ENCODE results near the gene TIMP2.
A peak's percentile ranks its signal among the peaks of the same experiment; 100 is the strongest.

Gene TIMP2

DNA sequence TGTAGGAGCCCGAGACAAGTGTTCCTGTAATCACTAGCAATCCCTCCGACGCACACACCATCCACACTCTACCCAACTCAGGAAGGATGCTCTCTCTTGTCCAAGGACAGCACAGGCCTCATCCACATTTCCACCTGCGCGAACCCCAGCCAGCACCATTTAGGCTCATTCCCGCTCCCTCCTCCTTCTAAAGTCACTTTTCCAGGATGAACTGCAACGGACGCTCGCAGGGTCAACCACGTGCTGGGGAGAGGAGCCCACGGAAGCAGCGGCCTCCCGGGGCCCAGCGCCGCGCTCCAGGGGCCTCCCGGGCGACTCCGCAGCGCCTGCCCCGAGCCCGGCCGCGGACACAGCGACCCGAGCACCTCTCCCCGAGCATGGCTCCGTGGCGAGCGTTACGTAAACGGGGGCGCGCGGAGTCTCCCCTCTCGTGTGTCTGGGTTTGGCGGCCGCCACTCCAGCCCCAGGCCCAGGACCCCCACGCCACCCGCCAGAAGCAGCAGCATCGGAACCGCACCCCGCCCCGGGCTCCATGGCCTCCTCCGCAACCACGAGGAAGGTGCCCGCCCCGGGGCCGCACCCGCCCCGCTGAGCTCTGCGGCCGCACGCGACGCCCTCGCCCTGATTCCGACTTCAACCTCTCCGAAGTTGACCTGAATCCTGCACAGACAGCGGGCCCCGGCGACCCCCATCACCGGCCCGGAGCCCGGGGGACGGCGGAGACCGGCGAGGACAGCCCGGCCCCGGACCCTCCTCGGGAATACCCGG, 85.2 kb downstream of the TIMP2 start:
- peak; percentile 25 to 43 (median 37) for DNase-seq (ENCODE audit: low read depth in 3 of 3)

DNA sequence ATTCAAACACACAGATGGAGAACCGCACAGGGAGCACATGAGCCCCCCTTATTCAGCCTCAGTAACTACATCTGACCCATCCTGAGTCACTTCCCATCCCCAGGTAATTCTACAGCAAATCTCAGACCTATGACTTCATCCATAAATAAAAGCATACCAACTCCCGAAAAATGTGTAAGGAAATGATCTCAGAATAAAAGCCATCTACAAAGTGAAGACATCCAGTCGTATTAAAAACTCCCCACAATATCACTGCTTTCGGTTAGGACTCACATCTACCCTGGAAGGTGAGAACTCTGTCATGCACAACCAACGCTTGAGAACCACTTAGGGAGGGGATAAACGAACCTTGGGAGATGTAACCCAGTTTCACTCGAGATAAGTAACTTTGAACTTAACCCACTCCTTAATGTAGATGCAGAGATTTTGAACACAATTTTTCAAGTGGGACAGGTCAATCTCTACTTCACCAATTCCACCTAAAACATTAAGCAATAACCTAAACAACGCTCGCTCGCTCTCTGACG, 85.9 kb downstream of the TIMP2 start:
- DNase-seq (ENCODE audit: low read depth in 3 of 3): no peak

DNA sequence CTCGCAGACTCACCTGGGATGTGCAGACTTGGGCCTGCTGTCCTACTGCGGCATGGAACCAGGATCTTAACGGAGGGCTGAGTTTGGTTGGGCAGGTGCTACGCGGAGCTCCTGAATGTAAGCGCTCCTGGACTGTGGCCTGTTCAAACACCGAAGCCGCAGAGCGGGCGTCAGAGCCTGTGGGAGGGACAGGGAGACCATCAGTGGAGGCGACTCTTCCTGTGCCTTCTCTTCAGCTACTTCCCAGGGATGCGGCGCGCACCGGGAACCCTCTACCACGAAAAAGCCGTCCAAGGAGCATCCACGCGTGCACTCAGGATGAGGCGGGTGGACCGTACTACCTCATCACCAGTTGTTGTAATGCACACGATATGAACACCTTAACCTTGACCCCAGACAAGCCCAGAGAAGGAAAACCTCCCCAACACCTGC, 86.6 kb downstream of the TIMP2 start:
- DNase-seq (ENCODE audit: low read depth in 3 of 3): no peak

DNA sequence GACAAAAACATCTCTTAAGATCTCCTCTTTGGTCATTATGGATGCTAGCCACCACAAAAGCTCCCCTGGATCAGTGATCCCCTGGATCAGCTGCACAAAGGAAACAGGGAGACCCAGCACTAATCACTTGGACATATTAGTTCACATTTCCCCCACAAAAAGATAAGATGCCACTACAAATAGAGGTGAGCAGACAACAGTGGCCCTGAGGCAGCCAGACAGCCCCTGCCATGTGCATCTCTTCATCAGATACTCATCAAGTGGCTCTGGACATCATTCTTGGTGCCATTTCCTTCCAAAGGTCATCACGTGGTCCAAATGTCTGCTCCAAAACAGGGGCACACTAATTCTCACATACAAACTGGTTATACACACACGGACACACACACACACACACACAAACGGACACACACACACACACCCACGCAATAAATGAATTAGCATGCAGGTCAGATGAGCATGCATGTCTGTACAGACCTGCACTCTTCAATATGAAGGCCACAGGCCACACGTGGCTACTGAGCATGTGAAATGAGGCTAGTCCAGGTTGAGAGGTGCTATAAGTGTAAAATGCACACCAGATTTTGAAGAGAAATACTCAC, 88.7 kb downstream of the TIMP2 start:
- DNase-seq (ENCODE audit: low read depth in 3 of 3): no peak

DNA sequence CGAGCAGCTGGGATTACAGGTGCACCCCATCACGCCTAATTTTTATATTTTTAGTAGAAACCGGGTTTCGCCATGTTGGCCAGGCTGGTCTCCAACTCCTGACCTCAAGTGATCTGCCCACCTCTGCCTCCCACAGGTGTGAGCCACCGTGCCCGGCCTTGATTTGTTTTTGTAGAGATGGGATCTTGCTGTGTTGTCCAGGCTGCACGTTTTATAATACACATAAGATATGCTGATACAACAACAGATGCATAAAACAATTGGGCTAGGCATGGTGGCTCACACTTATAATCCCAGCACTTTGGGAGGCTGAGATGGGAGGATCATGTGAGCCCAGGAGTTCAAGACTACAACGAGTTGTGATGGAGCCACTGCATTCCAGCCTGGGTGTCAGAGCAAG, 90.6 kb downstream of the TIMP2 start:
- DNase-seq (ENCODE audit: low read depth in 3 of 3): no peak

DNA sequence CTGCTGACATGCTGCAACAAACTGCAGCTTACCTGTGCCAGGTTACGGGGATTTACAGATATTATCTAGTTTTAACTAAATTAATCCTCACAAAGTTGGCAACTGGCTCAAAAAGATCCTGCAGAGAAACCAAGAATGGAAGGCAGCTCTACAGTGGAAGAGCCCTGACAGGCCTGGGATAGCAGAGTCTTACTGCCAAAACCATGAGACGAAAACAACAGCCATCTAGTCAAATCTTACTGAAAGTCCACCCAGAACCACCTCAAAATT, 92.7 kb downstream of the TIMP2 start:
- DNase-seq (ENCODE audit: low read depth in 3 of 3): no peak

DNA sequence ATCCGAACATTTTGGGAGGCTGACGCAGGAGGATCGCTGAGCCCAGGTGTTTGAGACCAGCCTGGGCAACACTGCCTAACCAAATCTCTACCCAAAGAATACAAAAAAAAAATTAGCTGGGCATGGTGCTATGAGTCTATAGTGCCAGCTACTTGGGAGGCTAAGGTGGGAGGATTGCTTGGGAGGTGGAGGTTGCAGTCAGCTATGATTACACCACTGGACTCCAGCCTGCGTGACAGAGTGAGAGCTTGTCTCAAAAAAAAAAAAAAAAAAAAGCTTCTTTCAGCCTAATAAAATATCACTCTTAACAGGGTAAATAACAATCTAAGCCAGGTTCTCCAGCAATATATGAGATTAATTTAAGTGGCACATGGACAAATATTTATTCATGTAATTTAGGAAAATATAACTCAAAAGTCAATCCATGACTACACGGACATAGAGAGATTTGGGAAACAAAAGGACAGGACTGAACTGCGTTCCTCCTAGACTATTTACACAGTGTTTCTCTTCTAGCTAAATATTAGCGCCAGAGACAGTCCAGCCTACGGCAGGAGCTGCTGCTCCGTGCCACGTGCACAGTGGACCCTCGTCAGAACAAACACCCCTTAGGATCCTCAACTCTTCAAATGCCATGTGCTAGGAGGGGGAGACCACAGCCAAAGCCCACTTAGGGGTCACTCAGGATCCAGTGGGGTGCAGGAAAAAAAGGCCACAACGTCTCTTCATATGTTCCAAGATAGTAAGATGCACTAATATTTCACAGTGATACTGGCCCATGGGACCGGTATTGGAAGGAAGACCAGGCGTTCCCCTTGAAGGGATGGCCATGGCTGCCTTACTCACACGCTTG, 93.3 kb downstream of the TIMP2 start:
- no peak for DNase-seq (ENCODE audit: low read depth in 3 of 3)

DNA sequence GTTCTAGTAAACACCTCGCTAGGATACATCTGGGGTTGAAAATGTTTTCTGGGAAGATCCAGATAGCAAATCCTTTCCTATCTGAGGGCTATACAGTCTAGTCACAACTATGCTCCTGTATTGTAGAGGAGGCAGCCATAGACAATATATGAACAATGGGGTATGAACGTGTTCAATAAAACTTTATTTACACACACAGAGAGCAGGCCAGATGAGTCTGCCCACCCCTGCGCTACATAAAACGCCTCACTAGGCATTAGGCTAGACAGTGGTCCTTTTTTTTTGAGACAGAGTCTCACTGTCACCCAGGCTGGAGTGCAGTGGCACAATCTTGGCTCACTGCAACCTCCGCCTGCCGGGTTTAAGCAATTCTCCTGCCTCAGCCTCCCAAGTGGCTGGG, 95.7 kb downstream of the TIMP2 start:
- no peak for DNase-seq (ENCODE audit: low read depth in 3 of 3)

DNA sequence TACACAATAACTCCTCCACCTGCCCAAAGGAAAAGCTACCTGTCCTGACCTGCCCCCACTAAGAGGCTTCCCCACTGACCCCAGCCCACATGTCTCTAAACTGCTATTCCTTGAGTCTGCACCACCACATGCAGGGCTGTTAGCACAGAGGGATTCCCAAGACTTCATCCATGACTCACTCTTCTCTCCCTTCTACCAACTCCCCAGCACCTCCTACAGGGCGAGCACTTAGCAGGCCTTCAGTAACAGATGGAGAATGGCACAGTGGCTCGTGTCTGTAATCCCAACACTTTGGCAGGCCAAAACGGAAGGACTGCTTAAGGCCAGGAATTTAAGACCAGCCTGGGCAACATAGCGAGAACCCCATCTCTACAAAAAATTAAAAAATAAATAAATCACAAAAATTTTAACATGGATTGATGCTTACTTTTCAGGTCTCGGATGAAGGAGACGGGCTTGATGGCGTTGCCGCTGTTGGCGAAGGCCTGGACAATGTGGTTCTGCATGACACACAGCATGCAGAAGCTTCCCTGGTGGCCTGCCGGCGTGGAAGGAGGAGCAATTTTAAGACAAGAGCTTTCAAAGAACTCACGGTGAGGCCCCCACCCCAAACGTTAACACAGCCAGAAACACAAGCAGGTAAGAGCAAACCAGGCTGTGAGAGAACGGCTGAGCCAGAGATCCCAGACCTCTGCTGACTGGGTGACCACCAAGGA, 96.6 kb downstream of the TIMP2 start:
- no peak for DNase-seq (ENCODE audit: low read depth in 3 of 3)

DNA sequence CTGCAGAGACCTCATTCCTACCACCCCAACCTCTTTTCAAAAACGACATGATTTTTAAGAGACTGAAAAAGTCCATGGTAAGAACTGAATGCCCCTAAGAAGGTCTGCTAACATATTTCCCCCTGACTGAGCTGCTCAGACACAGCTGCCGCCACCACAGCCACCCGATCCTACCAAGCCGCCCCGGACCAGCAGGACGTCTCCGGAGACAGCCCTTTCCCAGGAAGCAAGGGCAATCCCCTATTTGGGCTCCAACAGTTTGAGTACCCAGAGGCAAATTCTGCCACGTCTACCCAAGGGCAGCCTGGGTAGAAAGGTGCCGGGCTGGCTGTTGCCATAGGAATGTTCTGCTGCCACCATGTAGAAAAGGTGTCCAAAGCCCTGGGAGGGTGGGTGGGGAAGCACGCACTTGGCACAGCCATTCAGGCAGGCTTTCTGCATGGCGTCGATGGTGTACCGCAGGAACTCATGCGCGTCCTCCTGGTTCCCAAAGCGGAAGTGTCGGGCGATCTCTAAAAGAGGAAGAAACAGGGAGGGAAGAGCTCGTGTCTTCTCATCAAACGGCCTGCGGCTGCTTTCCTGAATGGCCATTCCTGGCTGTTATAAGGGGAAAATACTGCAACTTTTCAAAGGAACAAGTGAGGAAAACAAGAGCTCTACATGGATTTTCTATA, 98.2 kb downstream of the TIMP2 start:
- no peak for DNase-seq (ENCODE audit: low read depth in 3 of 3)

DNA sequence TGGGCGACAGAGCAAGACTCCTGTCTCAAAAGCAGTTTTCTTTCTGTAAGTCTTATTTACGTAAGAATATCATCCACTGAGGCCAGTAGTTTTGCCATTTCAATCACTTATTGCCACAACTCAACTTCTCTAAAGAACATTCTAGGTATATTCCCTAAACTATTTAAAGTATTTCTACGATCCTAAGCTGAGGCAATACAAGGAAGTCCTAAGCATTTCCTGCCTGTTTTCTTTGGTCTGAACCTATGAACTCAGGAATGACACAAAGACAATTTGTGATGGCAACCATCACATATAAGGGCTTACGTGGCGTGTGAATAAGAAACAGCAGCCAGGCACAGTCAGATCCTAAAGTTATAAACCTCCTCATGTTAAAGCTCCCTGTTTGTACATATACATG, 98.8 kb downstream of the TIMP2 start:
- no peak for DNase-seq (ENCODE audit: low read depth in 3 of 3)

DNA sequence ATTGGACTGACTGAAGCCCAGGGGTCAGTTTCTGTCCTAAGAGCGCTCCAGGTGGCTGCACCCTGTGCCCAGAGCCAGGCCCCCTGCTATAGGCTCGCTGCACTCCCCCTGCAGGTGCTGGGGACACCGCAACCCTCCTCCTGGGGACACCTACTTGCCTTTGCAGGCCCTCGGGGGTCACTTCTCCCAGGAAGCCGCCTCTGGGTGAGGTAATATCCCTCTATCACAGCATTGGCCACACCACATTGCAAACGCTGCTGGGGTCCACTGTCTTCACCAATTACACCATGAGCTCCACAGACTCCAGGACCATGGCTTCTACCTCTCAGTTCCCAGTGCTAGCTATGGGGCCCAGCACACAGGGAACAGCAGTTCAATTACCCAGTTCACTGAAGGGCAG, 99.5 kb downstream of the TIMP2 start:
- no peak for DNase-seq (ENCODE audit: low read depth in 3 of 3)

DNA sequence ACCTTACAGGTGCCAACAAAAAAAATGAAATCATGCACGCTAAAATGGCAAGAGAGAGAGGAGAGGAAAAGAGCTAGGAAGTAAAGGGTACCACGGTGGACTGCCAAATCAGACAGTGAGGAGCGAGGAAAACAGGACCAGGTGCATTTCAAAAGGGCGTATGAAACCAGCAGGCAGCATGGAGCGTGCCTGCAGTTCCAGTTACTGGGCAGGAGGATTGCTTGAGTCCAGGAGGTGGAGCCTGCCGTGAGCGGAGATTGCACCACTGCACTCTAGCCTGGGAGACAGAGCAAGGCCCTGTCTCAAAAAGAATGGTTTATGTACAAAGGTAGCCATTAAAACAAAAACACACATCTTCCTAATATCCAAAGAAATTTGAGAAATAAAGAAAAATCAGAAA, 100.9 kb downstream of the TIMP2 start:
- no peak for DNase-seq (ENCODE audit: low read depth in 3 of 3)

DNA sequence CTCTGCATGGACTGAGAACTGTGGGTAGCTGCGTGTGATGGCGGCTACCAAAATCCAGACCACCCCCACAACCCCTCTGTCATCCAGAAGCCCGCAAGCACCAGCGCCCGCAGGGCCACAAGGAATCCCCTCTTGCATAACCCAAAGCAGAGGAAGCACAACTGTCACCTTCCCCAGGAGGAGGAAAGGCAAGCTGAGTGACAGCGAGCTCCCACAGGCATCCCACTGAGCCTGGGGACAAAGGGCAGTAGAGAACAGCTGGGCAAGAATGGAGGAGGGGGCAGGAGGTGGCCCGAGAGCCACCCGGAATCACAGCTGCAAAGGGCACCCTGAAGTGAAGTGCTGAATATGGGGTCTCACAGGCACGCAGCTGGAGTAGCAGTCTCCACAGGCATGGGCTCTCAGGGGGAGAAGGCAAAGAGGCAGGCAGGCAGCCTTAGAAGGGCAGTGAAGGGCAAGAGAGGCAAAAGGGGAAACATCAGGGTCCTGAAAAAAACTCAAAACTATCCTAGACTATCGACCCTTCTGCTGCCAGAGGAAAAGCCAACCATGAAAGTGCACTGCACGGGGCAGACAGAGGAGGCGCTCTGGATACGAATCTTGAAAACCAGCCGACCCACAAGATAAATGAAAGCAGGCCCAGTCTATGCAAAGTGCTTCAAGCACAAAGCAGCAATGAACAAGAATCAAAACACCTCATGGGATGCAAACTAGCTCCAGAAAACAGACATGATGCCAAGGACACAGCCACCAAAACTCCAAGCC, 101.7 kb downstream of the TIMP2 start:
- no peak for DNase-seq (ENCODE audit: low read depth in 3 of 3)

DNA sequence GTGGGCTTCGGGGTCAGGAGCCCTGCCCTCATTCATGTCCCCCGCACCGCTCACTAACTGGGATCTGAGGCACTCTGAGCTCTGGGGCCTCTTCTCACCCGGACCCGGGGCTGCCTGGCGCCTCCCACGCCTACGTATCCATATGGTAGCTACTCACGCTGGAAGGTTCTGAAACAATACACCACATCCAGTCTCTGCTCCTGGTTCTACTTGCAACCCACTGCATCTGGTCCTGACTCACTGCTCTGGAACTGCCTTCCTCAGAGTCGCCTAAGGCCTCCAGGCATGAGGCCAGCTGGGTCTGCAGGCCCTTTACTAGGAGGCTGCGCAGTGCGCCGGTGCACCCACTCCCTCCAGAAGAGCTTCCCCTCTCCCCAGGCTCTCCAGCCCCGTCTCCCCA, 102.6 kb downstream of the TIMP2 start:
- no peak for DNase-seq (ENCODE audit: low read depth in 3 of 3)

DNA sequence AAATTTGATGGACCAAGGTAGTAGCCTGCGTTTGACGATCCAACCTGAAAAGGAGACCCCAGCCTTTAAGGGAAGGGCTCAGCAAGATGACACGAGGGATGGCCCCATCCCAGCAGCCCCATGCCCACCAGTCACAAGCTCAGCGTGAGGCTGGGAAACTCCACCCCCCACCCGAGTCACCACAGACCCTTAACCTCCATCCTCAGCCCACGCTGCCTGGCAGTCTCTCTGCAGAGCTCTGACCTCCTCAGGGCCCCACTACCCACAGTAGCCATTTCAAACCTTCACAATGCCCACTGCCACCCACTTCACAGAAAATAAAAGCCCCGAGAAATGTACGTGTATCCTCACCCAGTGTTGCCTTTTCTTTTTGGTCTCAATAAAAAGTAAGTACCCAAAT, 103.2 kb downstream of the TIMP2 start:
- no peak for DNase-seq (ENCODE audit: low read depth in 3 of 3)

DNA sequence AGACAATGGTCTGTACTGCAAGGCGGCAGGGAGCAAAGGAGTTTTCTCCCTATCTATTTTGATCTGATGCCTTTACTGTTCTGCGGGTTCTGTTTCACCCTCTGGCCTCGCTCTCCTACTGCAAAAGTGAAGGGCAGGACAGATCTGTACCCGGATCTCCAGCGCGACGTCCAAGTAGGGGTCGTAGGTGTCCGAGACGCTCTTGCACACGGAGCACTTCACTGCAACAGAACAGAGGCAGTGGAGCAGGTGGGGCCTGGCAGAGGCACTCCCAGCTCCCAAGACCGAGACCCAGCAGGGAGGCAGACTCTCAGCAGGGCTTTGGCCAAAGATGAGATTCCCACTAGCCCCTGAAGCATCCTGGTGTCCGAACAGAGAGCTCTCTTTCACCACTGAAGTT, 104.3 kb downstream of the TIMP2 start:
- no peak for DNase-seq (ENCODE audit: low read depth in 3 of 3)

DNA sequence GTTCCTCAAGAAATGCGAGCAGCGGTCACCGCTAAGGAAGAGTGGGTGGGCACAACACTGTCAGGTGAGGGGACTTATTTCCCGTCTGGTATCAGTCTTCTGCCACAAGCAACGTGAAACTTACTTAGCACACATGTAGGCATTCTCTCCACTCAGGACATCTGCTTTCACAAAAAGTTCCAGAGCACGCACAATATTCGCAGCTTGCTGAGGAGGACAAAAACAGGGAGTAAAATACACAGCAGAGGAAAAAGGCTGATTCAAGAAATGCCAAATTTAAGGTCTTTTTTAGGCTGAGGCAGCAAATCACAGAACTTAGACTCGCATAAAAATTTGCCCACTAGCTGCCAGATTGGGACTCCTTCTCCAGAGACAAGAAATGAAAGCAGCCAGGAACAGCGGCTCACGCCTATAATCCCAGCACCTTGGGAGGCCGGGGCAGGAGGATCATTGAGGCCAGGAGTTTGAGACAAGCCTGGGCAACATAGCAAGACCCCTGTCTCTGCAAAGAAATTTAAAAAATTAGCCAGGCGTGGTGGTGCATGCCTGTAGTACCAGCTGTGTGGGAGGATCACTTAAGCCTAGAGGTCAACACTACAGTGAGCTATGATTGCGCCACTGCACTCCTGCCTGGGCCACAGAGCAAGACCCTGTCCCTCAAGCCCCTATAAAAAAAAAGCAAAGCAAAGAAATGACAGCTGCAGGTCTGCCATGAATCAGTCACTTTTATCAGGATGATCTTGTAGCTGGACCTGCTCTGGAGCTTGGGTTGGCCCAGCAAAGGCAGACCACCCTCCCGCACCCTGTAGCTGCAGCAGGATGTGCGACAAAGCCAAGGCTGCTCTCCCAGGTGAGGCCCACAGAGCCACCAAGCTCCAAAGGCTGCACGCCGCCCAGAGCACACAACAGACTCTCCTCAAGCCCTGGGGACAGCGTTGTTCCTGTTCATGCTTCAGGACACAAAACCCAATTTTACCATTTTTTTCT, 105.1 kb downstream of the TIMP2 start:
- no peak for DNase-seq (ENCODE audit: low read depth in 3 of 3)

DNA sequence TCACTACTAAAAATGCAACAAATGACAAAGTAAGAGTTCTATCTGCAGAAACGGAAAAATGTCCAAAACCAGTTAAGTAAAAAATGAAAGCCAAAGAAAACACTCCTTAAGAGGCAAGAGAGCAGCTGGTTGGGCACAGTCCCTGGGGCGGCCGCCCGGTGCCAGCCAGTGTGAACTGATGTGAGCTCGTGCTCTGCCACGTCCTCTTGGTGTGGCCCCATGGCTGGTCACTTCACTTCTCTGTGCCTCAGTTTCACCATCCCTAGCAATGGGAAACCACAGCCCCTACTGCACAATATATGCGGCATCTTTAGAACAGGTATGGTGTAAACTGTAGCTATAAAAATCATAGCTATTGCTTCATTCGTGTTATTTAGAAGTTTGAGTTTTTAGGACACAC, 105.8 kb downstream of the TIMP2 start:
- no peak for DNase-seq (ENCODE audit: low read depth in 3 of 3)

DNA sequence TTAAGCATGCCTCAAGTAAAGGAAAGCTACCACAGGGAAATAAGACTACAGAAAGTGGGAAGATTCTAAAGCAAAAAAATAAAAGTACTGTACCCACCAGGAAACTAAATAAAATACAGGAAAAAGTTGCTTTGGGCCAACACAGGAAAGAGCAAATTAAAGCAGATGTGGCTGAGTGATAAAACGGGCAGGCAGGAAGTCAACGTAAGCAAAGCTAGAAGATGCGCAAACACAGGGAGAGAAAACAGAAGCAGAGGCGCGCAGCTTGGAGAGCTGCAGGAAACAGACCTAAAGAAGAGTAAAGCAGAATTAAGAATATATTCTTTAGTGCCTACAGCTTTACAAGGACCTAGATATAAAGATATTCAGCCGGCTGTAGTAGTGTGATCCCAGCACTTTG, 106.3 kb downstream of the TIMP2 start:
- DNase-seq (ENCODE audit: low read depth in 3 of 3): no peak
